ENCODE results near the gene KLHL40.

The KLHL40 gene

DNA sequence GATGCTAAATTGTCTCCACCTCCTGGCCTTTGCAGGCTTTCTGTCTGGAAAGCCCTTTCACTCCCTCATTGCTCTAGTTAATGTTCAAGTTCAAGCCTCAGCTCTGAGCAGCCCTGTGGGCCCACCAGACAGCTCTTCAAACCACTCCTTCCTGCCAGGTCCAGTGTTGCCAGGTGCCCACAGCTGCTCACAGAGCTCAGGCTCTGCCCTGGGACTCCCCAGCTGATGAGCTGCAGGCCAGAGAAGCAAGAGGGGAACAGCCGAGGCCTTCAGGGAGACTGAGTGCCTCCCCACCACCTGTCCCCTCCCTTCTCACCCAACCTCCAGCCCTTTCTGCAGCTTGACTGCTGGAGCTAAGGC, 33.1 kb upstream of the KLHL40 start:
- H3K4me3 ChIP-seq (ENCODE audit: low read depth, low read length): no peak overlapping the region
- no peak for TF ChIP-seq MAX (IDR thresholded peaks at IDR 0.05; ENCODE audit: low read depth, low read length)
- TF ChIP-seq MYC (IDR thresholded peaks at IDR 0.05; ENCODE audit: low read depth, low read length): no peak
- TF ChIP-seq POLR2A (IDR thresholded peaks at IDR 0.05; ENCODE audit: extremely low read depth, insufficient read length): no peak

GRCh38 chr3:42652611-42653302, 32.6 kb upstream of the KLHL40 start:
- DNase-seq (ENCODE audit: low read depth): peak; percentile 86
- H3K4me3 ChIP-seq (ENCODE audit: low read depth, low read length): no peak overlapping the region
- TF ChIP-seq MYC (IDR thresholded peaks at IDR 0.05; ENCODE audit: low read depth, low read length) (no peak), POLR2A (IDR thresholded peaks at IDR 0.05; ENCODE audit: extremely low read depth, insufficient read length) (peak; percentile 72)
- TF ChIP-seq, protein P1, sequence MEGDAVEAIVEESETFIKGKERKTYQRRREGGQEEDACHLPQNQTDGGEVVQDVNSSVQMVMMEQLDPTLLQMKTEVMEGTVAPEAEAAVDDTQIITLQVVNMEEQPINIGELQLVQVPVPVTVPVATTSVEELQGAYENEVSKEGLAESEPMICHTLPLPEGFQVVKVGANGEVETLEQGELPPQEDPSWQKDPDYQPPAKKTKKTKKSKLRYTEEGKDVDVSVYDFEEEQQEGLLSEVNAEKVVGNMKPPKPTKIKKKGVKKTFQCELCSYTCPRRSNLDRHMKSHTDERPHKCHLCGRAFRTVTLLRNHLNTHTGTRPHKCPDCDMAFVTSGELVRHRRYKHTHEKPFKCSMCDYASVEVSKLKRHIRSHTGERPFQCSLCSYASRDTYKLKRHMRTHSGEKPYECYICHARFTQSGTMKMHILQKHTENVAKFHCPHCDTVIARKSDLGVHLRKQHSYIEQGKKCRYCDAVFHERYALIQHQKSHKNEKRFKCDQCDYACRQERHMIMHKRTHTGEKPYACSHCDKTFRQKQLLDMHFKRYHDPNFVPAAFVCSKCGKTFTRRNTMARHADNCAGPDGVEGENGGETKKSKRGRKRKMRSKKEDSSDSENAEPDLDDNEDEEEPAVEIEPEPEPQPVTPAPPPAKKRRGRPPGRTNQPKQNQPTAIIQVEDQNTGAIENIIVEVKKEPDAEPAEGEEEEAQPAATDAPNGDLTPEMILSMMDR (IDR thresholded peaks at IDR 0.05; ENCODE audit: low read depth, low read length): no peak

More for the DNA sequence above, 33.1 kb upstream of the KLHL40 start:
- DNase-seq (ENCODE audit: low read depth): no peak

DNA sequence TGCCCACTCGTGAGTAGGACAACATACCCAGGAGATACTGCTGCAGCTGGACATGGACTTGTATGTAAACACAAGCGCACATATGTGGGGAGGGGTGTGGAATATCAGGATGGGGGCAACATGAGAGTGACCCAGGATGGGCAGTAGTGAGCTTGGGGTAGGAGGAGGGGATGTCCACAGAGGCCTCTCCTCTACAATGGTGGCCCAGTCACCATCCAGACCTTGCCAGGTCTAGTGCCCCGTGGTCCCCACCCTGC, 32.1 kb upstream of the KLHL40 start:
- no peak for DNase-seq (ENCODE audit: low read depth)
- TF ChIP-seq MAX (IDR thresholded peaks at IDR 0.05; ENCODE audit: low read depth, low read length): no peak
- no peak for TF ChIP-seq MYC (IDR thresholded peaks at IDR 0.05; ENCODE audit: low read depth, low read length)
- TF ChIP-seq, protein P1 (IDR thresholded peaks at IDR 0.05; ENCODE audit: low read depth, low read length): no peak
- TF ChIP-seq POLR2A (IDR thresholded peaks at IDR 0.05; ENCODE audit: extremely low read depth, insufficient read length): no peak
- H3K4me3 ChIP-seq (ENCODE audit: low read depth, low read length): no peak overlapping the region

DNA sequence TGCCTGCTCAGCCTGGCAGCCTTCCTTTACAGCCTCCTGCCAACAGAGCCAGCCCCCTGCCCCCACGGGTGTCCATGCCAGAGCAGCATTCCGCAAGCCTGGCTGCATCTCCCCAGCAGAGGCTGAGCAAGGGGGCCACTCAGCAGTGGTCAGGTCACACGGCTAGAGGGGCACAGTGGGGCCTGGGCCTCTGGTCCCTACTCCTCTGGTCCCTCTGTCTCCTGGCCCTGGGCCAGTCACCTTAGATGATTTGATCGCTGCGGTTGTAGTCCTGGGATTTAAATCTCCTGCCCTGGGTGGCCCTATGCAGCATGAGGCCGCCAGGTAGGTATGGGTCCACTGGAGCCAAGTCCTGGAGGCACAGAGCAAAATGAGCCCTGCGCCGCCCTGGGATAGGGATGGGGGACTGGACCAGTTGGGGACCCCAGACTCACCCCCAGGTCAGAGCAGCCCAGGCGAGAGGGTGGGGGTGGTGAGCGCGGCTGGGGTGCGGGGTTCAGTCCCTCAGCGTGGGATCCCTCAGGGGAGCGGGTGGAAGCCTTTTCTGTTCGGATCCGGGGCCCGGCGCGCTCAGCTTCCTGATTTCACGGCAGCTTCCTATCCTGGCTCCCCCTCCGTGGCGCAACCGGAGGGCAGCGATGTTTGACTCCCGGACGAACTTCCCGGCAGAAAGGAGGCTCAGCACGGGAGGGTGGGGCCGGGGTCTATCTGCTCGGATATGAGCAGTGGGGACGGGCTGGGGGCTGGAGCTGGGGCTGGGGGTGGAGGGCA, 31.6 kb upstream of the KLHL40 start, which contains the start of gene ZBTB47:
TSS of gene ZBTB47 (plus strand) at position 138 of the 771 bp plus-strand sequence. CDS start 4,659 bp downstream, outside the sequence.
- DNase-seq (ENCODE audit: low read depth): peak; percentile 58
- no peak within 1 kb of the TSS for H3K4me3 ChIP-seq (ENCODE audit: low read depth, low read length)
- TF ChIP-seq MAX (IDR thresholded peaks at IDR 0.05; ENCODE audit: low read depth, low read length) (no peak), MYC (IDR thresholded peaks at IDR 0.05; ENCODE audit: low read depth, low read length) (no peak), POLR2A (IDR thresholded peaks at IDR 0.05; ENCODE audit: extremely low read depth, insufficient read length) (no peak)
- TF ChIP-seq, protein P1 (IDR thresholded peaks at IDR 0.05; ENCODE audit: low read depth, low read length): no peak

DNA sequence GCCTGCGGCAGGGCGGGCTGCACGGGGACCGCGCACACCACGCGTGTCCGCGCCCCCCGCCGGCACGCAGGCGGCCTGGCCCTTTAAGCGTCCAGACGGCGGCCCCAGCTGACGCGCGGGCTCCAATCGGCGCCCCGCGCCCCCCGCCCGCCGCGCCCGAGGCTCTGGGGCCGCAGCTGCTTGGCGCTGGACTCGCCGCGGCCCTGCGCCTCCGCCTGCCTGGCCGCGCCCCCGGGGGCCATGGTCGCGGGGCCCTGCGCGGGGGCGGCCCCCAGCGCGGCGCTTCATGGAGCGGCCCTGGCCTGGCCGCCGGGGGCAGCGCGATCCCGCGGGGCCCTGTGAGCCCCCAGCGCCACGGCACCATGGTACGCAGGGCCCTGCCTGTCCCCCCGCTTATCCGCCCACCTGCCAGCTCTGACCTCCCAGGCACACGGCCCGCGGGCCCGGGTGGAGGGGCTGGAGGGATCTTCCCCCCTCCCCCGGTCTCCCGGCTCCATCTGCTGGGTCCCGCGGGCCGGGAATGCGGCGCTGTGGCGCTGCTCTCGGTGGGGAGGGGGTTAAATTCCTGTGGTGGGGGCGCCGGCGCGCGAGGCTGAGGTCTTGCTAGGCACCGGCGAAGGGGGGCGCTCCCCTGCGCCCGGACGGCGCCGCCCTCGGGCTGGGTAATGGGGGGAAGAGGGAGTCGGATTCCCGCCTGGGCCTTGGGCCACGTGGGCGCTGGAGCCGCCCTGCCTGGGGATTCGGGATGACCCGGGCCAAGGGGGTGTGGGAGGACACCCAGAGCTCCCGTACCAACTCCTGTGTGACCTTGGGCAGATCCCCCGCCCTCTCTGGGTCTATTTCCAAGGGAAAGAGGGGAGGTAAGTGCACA, 30.8 kb upstream of the KLHL40 start:
- peak; percentile 43 for DNase-seq (ENCODE audit: low read depth)
- H3K4me3 ChIP-seq (ENCODE audit: low read depth, low read length): no peak overlapping the region
- TF ChIP-seq POLR2A (IDR thresholded peaks at IDR 0.05; ENCODE audit: extremely low read depth, insufficient read length): no peak
- TF ChIP-seq, protein P1 (IDR thresholded peaks at IDR 0.05; ENCODE audit: low read depth, low read length): no peak
- no peak for TF ChIP-seq MAX (IDR thresholded peaks at IDR 0.05; ENCODE audit: low read depth, low read length)
- no peak for TF ChIP-seq MYC (IDR thresholded peaks at IDR 0.05; ENCODE audit: low read depth, low read length)

All from NB4 (cell line).